Peyer's patch (tissue), 4 donors: ENCODE data around the gene CARHSP1.

Experiments used
- CTCF ChIP-seq, 6 experiments: fragments of 450-650 bp in 4 of 6; fragments of 200-600 bp in 2 of 6; sonication (generic) in 1 of 6; IDR thresholded peaks; one replicate each; pipeline ENCODE4 v1.5.1; 2017 to 2019; ENCODE audit warnings: antibody characterized with exemption in 6 of 6, mild to moderate bottlenecking in 3 of 6, moderate library complexity in 1 of 6
- POLR2A ChIP-seq, 2 donors: fragments of 450-650 bp; IDR thresholded peaks; one replicate each; pipeline ENCODE4 v1.5.1; 2017; ENCODE audit warnings: antibody characterized with exemption in 2 of 2, mild to moderate bottlenecking in 2 of 2, moderate library complexity in 2 of 2

DNA sequence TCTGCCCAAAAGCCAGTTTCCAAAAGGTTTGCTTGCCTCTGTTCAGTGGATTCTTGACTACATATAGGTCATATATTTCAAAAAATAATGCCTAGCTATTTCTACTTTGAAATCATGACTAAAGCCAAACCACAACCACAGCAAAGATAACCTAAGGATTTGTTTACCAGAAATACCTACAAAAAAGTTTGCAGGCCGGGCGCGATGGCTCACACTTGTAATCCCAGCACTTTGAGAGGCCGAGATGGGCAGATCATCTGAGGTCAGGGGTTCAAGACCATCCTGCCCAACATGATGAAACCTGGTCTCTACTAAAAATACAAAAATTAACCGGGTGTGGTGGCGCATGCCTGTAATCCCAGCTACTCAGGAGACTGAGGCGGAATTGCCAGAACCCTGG lies 15.2 kb downstream of the CARHSP1 start:
- TF ChIP-seq CTCF (IDR thresholded peaks at IDR 0.05) (no peak), POLR2A (IDR thresholded peaks at IDR 0.05) (no peak)
